K562 (cell line): ENCODE measurements around the gene GALNT5. TPM values are rescaled to one million over a fixed set of nuclear protein-coding genes. Genes with fewer than 3 reads are reported as not detected.

Source experiments
- AFF4 ChIP-seq: sonication (generic); formaldehyde crosslinking; IDR thresholded peaks from 2 replicates; pipeline ENCODE4 v1.8.0; 2023; ENCODE audit warnings: mild to moderate bottlenecking, missing genetic modification reagents
- BRD4 ChIP-seq: fragments of 200-600 bp; sonication (generic); IDR thresholded peaks from 2 replicates; pipeline ENCODE4 v1.6.1; 2017; ENCODE audit warnings: inconsistent platforms
- DEAF1 ChIP-seq: fragments of 450-650 bp; formaldehyde crosslinking; IDR thresholded peaks from 2 replicates; pipeline ENCODE4 v1.4.0; 2020; ENCODE audit warnings: mild to moderate bottlenecking, moderate library complexity
- DMBX1 ChIP-seq: fragments of 250-450 bp; sonication (Bioruptor Pico); IDR thresholded peaks from 2 replicates; pipeline ENCODE4 v1.8.0; 2022; ENCODE audit warnings: inconsistent platforms, mild to moderate bottlenecking, moderate library complexity, borderline replicate concordance
- ELF4 ChIP-seq: fragments of 450-650 bp; formaldehyde crosslinking; IDR thresholded peaks from 2 replicates; pipeline ENCODE4 v1.4.0; 2022; ENCODE audit warnings: missing genetic modification characterization
- FOXO4 ChIP-seq: fragments of 450-650 bp; formaldehyde crosslinking; IDR thresholded peaks from 2 replicates; pipeline ENCODE4 v1.4.0; 2020; ENCODE audit warnings: mild to moderate bottlenecking, moderate library complexity
- HDAC6 ChIP-seq: IDR thresholded peaks from 2 replicates; pipeline ENCODE4 v1.6.1; 2012; ENCODE audit warnings: low read depth, mild to moderate bottlenecking, control low read depth, inconsistent platforms, low read length, moderate library complexity
- HDAC8 ChIP-seq: fragments of 450-650 bp; IDR thresholded peaks from 2 replicates; pipeline ENCODE4 v1.6.1; 2016; ENCODE audit warnings: mild to moderate bottlenecking, missing genetic modification characterization, moderate library complexity, missing compliant biosample characterization
- HMBOX1 ChIP-seq: sonication (generic); IDR thresholded peaks from 2 replicates; pipeline ENCODE4 v1.6.1; 2016
- MEIS2 ChIP-seq: fragments of 450-650 bp; IDR thresholded peaks from 2 replicates; pipeline ENCODE4 v1.6.1; 2014; ENCODE audit warnings: mild to moderate bottlenecking; ENCODE audit not compliant: partially characterized antibody
- MTA2 ChIP-seq: fragments of 450-650 bp; IDR thresholded peaks from 2 replicates; pipeline ENCODE4 v1.6.1; 2016; ENCODE audit warnings: low read depth
- NFE2L1 ChIP-seq: fragments of 450-650 bp; IDR thresholded peaks from 2 replicates; pipeline ENCODE4 v1.6.1; 2016; ENCODE audit warnings: missing genetic modification characterization, low read depth, mild to moderate bottlenecking, missing compliant biosample characterization, moderate library complexity, borderline replicate concordance
- NR2C2 ChIP-seq, 2 experiments: fragments of 200-800 bp in 1 of 2; sonication (Bioruptor generic) in 1 of 2; sonication (generic) in 1 of 2; formaldehyde crosslinking in 1 of 2; IDR thresholded peaks; 2 replicates each; pipeline versions ENCODE4 v1.6.1 to v1.8.0; 2016 to 2022; ENCODE audit warnings: mild to moderate bottlenecking in 1 of 2, missing compliant biosample characterization in 1 of 2, missing genetic modification characterization in 1 of 2, missing genetic modification reagents in 1 of 2
- RBM39 ChIP-seq: fragments of 200-400 bp; formaldehyde crosslinking; optimal IDR thresholded peaks from 2 replicates; pipeline ENCODE3; 2018; ENCODE audit warnings: low read depth, low read length
- TEAD2 ChIP-seq: fragments of 450-650 bp; IDR thresholded peaks from 2 replicates; pipeline ENCODE4 v1.6.1; 2016; ENCODE audit warnings: missing genetic modification characterization, control low read depth, missing compliant biosample characterization
- ZBTB8A ChIP-seq: fragments of 450-650 bp; IDR thresholded peaks from 2 replicates; pipeline ENCODE4 v1.6.1; 2018; ENCODE audit warnings: mild to moderate bottlenecking, moderate library complexity; ENCODE audit not compliant: partially characterized antibody
- ZFP91 ChIP-seq: sonication (generic); formaldehyde crosslinking; IDR thresholded peaks from 2 replicates; pipeline ENCODE4 v1.8.0; 2022; ENCODE audit warnings: mild to moderate bottlenecking, missing genetic modification reagents
- ZNF174 ChIP-seq: fragments of 250-450 bp; sonication (Bioruptor Pico); IDR thresholded peaks from 2 replicates; pipeline ENCODE4 v1.4.0; 2020; ENCODE audit warnings: mild to moderate bottlenecking
- ZNF445 ChIP-seq: fragments of 250-450 bp; sonication (Bioruptor Pico); IDR thresholded peaks from 2 replicates; pipeline ENCODE4 v1.4.0; 2020; ENCODE audit warnings: low read depth, mild to moderate bottlenecking, moderate library complexity
- ZNF668 ChIP-seq: fragments of 250-450 bp; sonication (Bioruptor Pico); IDR thresholded peaks from 2 replicates; pipeline ENCODE4 v1.8.0; 2022; ENCODE audit warnings: mild to moderate bottlenecking, inconsistent platforms
- polyA plus RNA-seq, 8 experiments: library from polyadenylated mRNA; depleted of rRNA in 4 of 8; stranded (reverse) in 5 of 8; unstranded in 3 of 8; fragments of >200 nt; fragmentation: Nextera tagmentation in 2 of 8; fragmentation: Illumina TruSeq in 1 of 8; extraction: Ambion mirVana in 2 of 8; extraction: Trizol in 1 of 8; gene quantifications; 2 replicates each; pipeline versions ENCODE4 v1.2.1 to v1.2.3, GENCODE V29; 2011 to 2014; ENCODE audit warnings: inconsistent platforms in 1 of 8, missing spikeins in 1 of 8
- total RNA-seq, 7 experiments: library from RNA; depleted of rRNA in 6 of 7; stranded (reverse); fragments of >200 nt in 6 of 7; fragmentation: Illumina TruSeq in 2 of 7; extraction: Trizol in 2 of 7; gene quantifications; 2 replicates each; pipeline versions ENCODE4 v1.2.1 to v1.2.3, GENCODE V29; 2011 to 2021; ENCODE audit warnings: low replicate concordance in 1 of 7

Gene GALNT5
- total and polyA plus RNA-seq, 9 of the 15 experiments (the other 6 are each of a cell fraction or from before 2014, with no cell fraction given) = 21.6 to 73.0 (median 54.7) TPM

- TF ChIP-seq ZBTB8A = no peak
- no peak for TF ChIP-seq NFE2L1
- no peak for TF ChIP-seq FOXO4 (CRISPR knock-in tag)
- no peak for TF ChIP-seq MTA2
- TF ChIP-seq DEAF1 (CRISPR knock-in tag) = no peak
- no peak for TF ChIP-seq ZFP91 (CRISPR knock-in tag)
- TF ChIP-seq HDAC6 = no peak
- TF ChIP-seq TEAD2 (tag) = no peak
- TF ChIP-seq AFF4 (CRISPR knock-in tag) = no peak
- peak; percentile 64 for TF ChIP-seq HMBOX1
- no peak for TF ChIP-seq MEIS2
- no peak for TF ChIP-seq RBM39
- no peak for TF ChIP-seq NR2C2 (CRISPR knock-in tag; IDR thresholded peaks at IDR 0.05)
- no peak for TF ChIP-seq NR2C2 (tag; IDR thresholded peaks at IDR 0.05)
- TF ChIP-seq ZNF445 (CRISPR knock-in tag) = no peak
- TF ChIP-seq DMBX1 = no peak
- no peak for TF ChIP-seq ZNF668 (CRISPR knock-in tag)
- TF ChIP-seq HDAC8 (tag) = no peak
- TF ChIP-seq BRD4 = no peak
- no peak for TF ChIP-seq ELF4 (CRISPR knock-in tag)
- TF ChIP-seq ZNF174 = no peak
Observed at GRCh38 chr2:157269922-157270321, 12.4 kb downstream of the GALNT5 start (continued).
